ENCODE data around the gene MED7. TPM values are rescaled to one million over a fixed set of nuclear protein-coding genes. Genes with fewer than 3 reads are reported as not detected.
"Not testable (repeated sequence)": the region's sequence is repeated elsewhere in the genome, so short reads cannot be mapped to it uniquely, and the experiment has no call there.

MED7 gene
- total RNA-seq: 12.5 and 13.1 TPM in 2 replicates

GRCh38 chr5:157142317-157143126 is at the start of gene MED7:
TSS of gene MED7 (minus strand) at chr5:157142865. CDS start at chr5:157139431, 3,434 bp downstream.
- Mint-ChIP-seq H3K27me3 (ENCODE audit: low read depth) (no peaks in the 10 kb centered on the region), H3K4me1 (ENCODE audit: low read depth) (peaks cover 31% of the 10 kb centered on the region), H3K4me3 (ENCODE audit: low read depth) (peak within 1 kb of the TSS; percentile 97), H3K9me3 (no peaks in the 10 kb centered on the region), H3K27ac (peak within 1 kb of the TSS; percentile 97), H3K36me3 (ENCODE audit: low read depth) (peaks cover 44% of the 10 kb centered on the region)
- intact Hi-C loops (cut with micrococcal nuclease): loop anchor here (1.0 to 10.0 kb wide), 7 partner anchors 33 to 602 kb away; partner anchors contain the start of genes HAVCR2, LSM11 and NIPAL4
- DNase-seq (ENCODE audit: low spot score): peak; percentile 95

GRCh38 chr5:157189223-157189622 is 46.6 kb upstream of the MED7 start:
- Mint-ChIP-seq H3K9me3 (no peaks in the 10 kb centered on the region), H3K27me3 (ENCODE audit: low read depth) (no peaks in the 10 kb centered on the region), H3K36me3 (ENCODE audit: low read depth) (peaks cover 97% of the 10 kb centered on the region), H3K4me3 (ENCODE audit: low read depth) (peak overlapping the region; percentile 99), H3K4me1 (ENCODE audit: low read depth) (peaks cover 71% of the 10 kb centered on the region), H3K27ac (peak overlapping the region; percentile 88)
- DNase-seq (ENCODE audit: low spot score): peak; percentile 6
- intact Hi-C loops (cut with micrococcal nuclease): loop anchor here (1.0 to 2.0 kb wide), 2 partner anchors 8 to 64 kb away; no protein-coding TSS in a partner anchor

- Mint-ChIP-seq H3K36me3 (ENCODE audit: low read depth) (peaks cover 97% of the 10 kb centered on the region), H3K9me3 (no peaks in the 10 kb centered on the region), H3K4me1 (ENCODE audit: low read depth) (peaks cover 65% of the 10 kb centered on the region), H3K27me3 (ENCODE audit: low read depth) (no peaks in the 10 kb centered on the region), H3K27ac (peak overlapping the region; percentile 88), H3K4me3 (ENCODE audit: low read depth) (peak overlapping the region; percentile 99)
- peak; percentile 9 for DNase-seq (ENCODE audit: low spot score)
- intact Hi-C loops (cut with micrococcal nuclease): loop anchor here (2.0 kb wide), 1 partner anchor 65 kb away; no protein-coding TSS in a partner anchor
These were observed 45.6 kb upstream of the MED7 start for GRCh38 chr5:157188270-157188669.

GRCh38 chr5:157187046-157187754 is 44.5 kb upstream of the MED7 start:
- no peaks in the 10 kb centered on the region for H3K27me3 Mint-ChIP-seq (ENCODE audit: low read depth)
- peaks cover 56% of the 10 kb centered on the region for H3K4me1 Mint-ChIP-seq (ENCODE audit: low read depth)
- H3K36me3 Mint-ChIP-seq (ENCODE audit: low read depth): peaks cover 95% of the 10 kb centered on the region
- no peaks in the 10 kb centered on the region for H3K9me3 Mint-ChIP-seq
- intact Hi-C loops (cut with micrococcal nuclease): no loop called here
- peak; percentile 1 for DNase-seq (ENCODE audit: low spot score)
- H3K27ac Mint-ChIP-seq: peak overlapping the region; percentile 88
- H3K4me3 Mint-ChIP-seq (ENCODE audit: low read depth): peak overlapping the region; percentile 99

GRCh38 chr5:157186309-157187045 is 43.8 kb upstream of the MED7 start:
- Mint-ChIP-seq H3K4me3 (ENCODE audit: low read depth) (peak overlapping the region; percentile 99), H3K36me3 (ENCODE audit: low read depth) (peaks cover 96% of the 10 kb centered on the region), H3K4me1 (ENCODE audit: low read depth) (peaks cover 51% of the 10 kb centered on the region), H3K9me3 (no peaks in the 10 kb centered on the region), H3K27me3 (ENCODE audit: low read depth) (no peaks in the 10 kb centered on the region), H3K27ac (peak overlapping the region; percentile 88)
- intact Hi-C loops (cut with micrococcal nuclease): no loop called here
- peak; percentile 9 for DNase-seq (ENCODE audit: low spot score)

- peaks cover 94% of the 10 kb centered on the region for H3K36me3 Mint-ChIP-seq (ENCODE audit: low read depth)
- DNase-seq (ENCODE audit: low spot score): peak; percentile 8
- intact Hi-C loops (cut with micrococcal nuclease); H3K9me3 Mint-ChIP-seq; H3K27me3 Mint-ChIP-seq (ENCODE audit: low read depth): not testable (repeated sequence)
- peak overlapping the region; percentile 99 for H3K4me3 Mint-ChIP-seq (ENCODE audit: low read depth)
- H3K27ac Mint-ChIP-seq: peak overlapping the region; percentile 18
- peaks cover 43% of the 10 kb centered on the region for H3K4me1 Mint-ChIP-seq (ENCODE audit: low read depth)
These were observed 42.5 kb upstream of the MED7 start for GRCh38 chr5:157185122-157185521.

GRCh38 chr5:157184117-157184670 is 41.5 kb upstream of the MED7 start:
- Mint-ChIP-seq H3K4me1 (ENCODE audit: low read depth) (peaks cover 47% of the 10 kb centered on the region), H3K27ac (peak overlapping the region; percentile 86), H3K27me3 (ENCODE audit: low read depth) (no peaks in the 10 kb centered on the region), H3K4me3 (ENCODE audit: low read depth) (peak overlapping the region; percentile 99), H3K9me3 (no peaks in the 10 kb centered on the region), H3K36me3 (ENCODE audit: low read depth) (peaks cover 84% of the 10 kb centered on the region)
- intact Hi-C loops (cut with micrococcal nuclease): loop anchor here (5.0 kb wide), 1 partner anchor 358 kb away; no protein-coding TSS in a partner anchor
- peak; percentile 9 for DNase-seq (ENCODE audit: low spot score)

- Mint-ChIP-seq H3K36me3 (ENCODE audit: low read depth) (peaks cover 74% of the 10 kb centered on the region), H3K27ac (peak overlapping the region; percentile 98), H3K9me3 (peaks cover 11% of the 10 kb centered on the region), H3K4me1 (ENCODE audit: low read depth) (peaks cover 48% of the 10 kb centered on the region), H3K4me3 (ENCODE audit: low read depth) (peak overlapping the region; percentile 99), H3K27me3 (ENCODE audit: low read depth) (no peaks in the 10 kb centered on the region)
- intact Hi-C loops (cut with micrococcal nuclease): loop anchor here (1.0 to 5.0 kb wide), 2 partner anchors 33 to 360 kb away; no protein-coding TSS in a partner anchor
- DNase-seq (ENCODE audit: low spot score): peak; percentile 3
These were observed 39.6 kb upstream of the MED7 start for GRCh38 chr5:157182143-157182757.

- H3K4me3 Mint-ChIP-seq (ENCODE audit: low read depth): peak within 1 kb of the TSS; percentile 99
- intact Hi-C loops (cut with micrococcal nuclease): loop anchor here (1.0 to 5.0 kb wide), 9 partner anchors 8 to 362 kb away; no protein-coding TSS in a partner anchor
- H3K27ac Mint-ChIP-seq: peak within 1 kb of the TSS; percentile 98
- no peaks in the 10 kb centered on the region for H3K27me3 Mint-ChIP-seq (ENCODE audit: low read depth)
- peaks cover 11% of the 10 kb centered on the region for H3K9me3 Mint-ChIP-seq
- H3K4me1 Mint-ChIP-seq (ENCODE audit: low read depth): peaks cover 44% of the 10 kb centered on the region
- peaks cover 58% of the 10 kb centered on the region for H3K36me3 Mint-ChIP-seq (ENCODE audit: low read depth)
- peak; percentile 53 for DNase-seq (ENCODE audit: low spot score)
These were observed 38.0 kb upstream of the MED7 start, which contains the start of gene ITK for GRCh38 chr5:157180374-157181264. TSS of gene ITK (plus strand) at chr5:157180840. CDS start at chr5:157180978, 138 bp downstream.

- Mint-ChIP-seq H3K27me3 (ENCODE audit: low read depth) (no peaks in the 10 kb centered on the region), H3K4me1 (ENCODE audit: low read depth) (peaks cover 52% of the 10 kb centered on the region), H3K27ac (peak overlapping the region; percentile 98), H3K36me3 (ENCODE audit: low read depth) (peaks cover 44% of the 10 kb centered on the region), H3K9me3 (peaks cover 11% of the 10 kb centered on the region), H3K4me3 (ENCODE audit: low read depth) (peak overlapping the region; percentile 64)
- intact Hi-C loops (cut with micrococcal nuclease): no loop called here
- DNase-seq (ENCODE audit: low spot score): no peak
These were observed 36.3 kb upstream of the MED7 start for GRCh38 chr5:157178966-157179365.

GRCh38 chr5:157177953-157178352 is 35.3 kb upstream of the MED7 start:
- Mint-ChIP-seq H3K4me1 (ENCODE audit: low read depth) (peaks cover 53% of the 10 kb centered on the region), H3K27ac (peak overlapping the region; percentile 98), H3K9me3 (peaks cover 11% of the 10 kb centered on the region), H3K36me3 (ENCODE audit: low read depth) (peaks cover 35% of the 10 kb centered on the region), H3K4me3 (ENCODE audit: low read depth) (peak overlapping the region; percentile 64), H3K27me3 (ENCODE audit: low read depth) (no peaks in the 10 kb centered on the region)
- DNase-seq (ENCODE audit: low spot score): peak; percentile 7
- intact Hi-C loops (cut with micrococcal nuclease): no loop called here
